ENCODE data around the gene GPC6.
A peak's percentile ranks its signal among the peaks of the same experiment; 100 is the strongest.
"Not testable (repeated sequence)": the region's sequence is repeated elsewhere in the genome, so short reads cannot be mapped to it uniquely, and the experiment has no call there.

Gene GPC6

DNA sequence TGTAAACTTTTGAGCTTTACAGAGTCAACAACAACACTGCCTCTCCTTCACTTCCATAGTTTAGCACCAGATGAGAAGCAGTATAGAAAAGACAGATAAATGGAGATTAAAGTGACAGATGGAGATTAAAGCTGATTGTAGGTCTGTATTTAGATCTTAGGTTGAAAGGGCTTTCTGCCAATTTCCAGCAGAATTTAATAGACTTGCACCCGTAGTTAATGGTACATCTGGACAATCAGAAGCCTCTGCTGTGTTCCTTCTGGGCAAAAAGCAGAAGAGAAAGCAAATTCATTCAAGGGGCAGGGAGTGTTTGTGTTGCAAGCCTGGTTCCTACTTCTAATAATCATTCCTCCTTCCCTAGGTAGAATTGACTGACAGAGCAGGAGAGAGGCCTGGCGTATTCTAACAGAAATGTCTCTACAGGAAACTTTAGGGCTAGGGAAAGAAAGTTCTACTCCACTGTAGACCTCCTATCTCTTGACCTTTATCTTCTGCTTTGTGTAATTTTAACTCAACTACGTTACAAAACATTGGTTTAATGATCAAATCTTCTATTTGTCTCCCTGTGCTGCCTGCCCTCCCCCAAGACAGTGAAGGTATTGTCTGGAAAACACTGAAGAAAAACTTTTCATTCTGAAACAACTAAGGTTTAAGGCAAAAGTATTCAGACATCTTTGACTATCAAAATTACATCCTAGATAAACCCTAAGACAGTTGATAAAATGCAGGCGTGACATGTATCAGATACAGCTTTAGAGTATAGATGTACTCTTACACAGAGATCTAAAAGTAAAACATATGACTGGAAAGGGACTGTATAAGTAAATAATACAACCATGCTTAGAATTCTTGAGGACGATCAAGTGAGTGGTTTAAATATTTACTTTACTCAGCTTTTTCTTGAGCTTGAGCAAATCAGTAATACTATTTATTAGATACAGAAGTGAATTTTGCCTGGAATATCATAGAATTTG, 44.4 kb downstream of the GPC6 start:
- DNase-seq: no peak

GRCh38 chr13:93279982-93280381, 53.4 kb downstream of the GPC6 start:
- no peak for DNase-seq

DNA sequence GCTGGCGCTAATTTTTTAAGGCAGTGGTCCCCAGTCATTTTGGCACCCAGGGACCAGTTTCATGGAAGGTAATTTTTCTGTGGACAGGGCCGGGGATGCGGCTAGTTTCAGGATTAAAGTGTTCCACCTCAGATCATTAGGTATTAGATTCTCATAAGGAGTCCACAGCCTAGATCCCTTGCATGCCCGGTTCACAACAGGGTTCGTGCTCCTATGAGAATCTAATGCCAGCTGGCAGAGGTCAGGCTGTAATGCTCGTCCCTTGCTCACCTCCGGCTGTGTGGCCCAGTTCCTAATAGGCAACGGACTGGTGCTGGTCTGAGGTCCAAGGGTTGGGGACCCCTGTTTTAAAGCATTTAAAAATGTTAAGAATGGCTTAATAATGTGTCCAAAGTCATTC, 54.1 kb downstream of the GPC6 start:
- no peak for DNase-seq

DNA sequence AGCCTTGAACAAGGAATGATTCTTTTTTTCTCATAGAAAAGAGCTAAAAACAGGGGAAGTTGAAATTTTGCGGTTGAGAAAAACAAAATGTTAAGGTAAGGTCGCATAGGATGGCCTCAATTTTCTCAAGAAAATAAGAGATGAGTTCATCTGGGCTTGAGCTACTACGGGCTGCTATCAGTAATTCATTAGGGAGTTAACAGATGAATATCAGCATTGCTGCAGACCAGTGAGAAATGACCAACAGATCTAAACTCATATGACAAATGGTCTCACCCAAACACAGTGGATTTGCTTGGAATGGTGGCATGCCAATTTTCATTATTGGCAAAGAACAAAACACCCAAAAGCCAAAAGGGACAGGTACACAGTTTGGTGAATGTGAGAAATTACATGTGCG, 56.6 kb downstream of the GPC6 start:
- no peak for DNase-seq

DNA sequence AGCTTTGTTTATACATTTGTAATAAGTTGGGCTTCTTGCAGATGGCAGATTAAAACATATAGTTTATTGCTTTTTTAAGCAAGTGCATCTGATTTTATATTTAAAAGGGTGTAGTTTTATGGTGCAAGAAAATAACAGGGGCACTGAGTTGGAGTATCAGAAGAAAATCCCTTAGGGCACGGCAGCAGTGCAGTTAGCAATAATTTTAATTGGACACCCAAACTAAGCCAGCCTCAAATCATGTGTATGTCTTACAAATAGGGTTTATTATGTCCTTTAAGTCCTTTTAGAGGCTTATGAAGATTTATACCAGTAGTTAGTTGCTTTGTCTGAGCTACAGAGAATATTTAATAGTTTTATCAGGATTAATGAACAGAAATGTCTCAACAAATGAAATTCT, 57.5 kb downstream of the GPC6 start:
- no peak for DNase-seq

- no peak for DNase-seq
These were observed 59.4 kb downstream of the GPC6 start for GRCh38 chr13:93286047-93286446.

GRCh38 chr13:93289053-93289452, 62.4 kb downstream of the GPC6 start:
- DNase-seq: no peak

DNA sequence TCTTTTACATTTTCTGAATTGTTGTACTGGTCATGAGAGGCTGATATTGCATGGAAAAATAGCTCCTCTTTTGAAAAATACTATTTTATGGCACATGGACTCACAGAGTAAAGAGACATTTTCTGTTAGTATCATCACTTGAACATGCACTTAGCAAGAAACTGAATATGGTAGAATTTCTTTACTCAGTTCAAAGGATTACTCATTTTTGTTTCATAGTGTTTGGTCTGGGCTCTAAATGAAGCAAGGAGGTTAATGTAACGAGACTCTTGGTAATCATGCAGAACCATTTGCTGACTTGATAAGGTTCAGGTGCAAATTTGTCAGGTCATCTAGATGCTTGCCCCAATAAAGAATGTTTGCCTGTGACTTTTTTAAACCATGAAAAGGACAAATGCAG, 63.2 kb downstream of the GPC6 start:
- DNase-seq: no peak

- DNase-seq: no peak
These were observed 63.9 kb downstream of the GPC6 start for GRCh38 chr13:93290503-93290902.

- no peak for DNase-seq
These were observed 65.8 kb downstream of the GPC6 start for GRCh38 chr13:93292366-93292765.

GRCh38 chr13:93293710-93294109, 67.1 kb downstream of the GPC6 start:
- no peak for DNase-seq

DNA sequence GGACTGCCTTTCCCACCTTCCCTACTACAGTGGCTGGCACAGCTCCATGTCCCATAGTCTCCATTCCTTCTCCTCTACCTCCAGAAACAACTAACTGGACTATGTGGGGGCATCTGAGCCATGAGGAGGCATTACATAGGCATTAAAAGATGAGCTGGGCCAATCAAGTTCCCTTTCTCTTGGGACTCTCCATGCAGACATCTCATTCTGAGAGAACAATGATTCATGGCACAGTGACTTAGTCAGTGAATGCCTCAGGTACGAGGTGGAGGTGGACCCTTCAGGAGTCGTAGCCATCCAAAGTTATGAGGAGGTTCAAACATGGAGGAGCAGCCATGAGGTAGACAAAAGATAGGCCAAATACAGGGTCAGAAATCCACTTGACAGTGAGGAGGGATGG, 70.0 kb downstream of the GPC6 start:
- no peak for DNase-seq

DNA sequence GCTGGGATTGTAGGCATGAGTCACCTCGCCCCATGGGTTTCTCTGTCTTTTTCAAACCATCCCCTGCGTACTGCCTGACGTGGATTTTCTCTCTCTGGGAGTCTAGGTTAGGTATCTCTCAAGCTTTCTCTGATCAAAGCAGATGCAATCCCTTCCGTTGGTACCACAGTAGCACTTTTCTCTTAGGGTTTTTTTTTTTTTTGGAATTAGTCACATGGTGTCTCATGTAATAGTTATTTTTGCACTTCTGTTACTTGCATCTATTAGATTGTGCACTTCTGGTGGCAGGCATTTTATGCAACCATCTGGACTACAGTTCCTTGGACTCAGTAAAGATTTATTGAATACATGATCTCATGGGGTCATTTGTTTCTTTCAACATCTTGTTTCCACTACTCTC, 72.1 kb downstream of the GPC6 start:
- DNase-seq: no peak

GRCh38 chr13:93304134-93304533, 77.5 kb downstream of the GPC6 start:
- DNase-seq: no peak

GRCh38 chr13:93304868-93305613, 78.4 kb downstream of the GPC6 start:
- DNase-seq: no peak

DNA sequence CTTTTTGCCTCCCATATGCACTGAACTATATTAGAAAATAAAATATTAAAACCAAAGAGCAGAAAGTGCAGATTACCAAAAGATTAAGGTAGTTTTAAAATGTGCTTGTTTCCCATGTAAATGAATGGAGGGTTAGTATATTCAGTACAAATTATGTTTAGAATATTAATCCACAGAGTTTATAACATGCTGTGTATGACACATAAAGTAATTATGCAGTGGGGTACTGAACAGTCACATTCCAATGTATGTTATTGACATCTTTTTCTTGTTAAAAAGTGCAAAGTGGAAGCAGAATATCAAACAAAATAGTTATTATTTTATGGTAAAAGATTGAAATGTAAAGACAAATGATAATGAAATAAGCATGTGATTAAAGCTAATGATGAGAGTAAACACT, 79.3 kb downstream of the GPC6 start:
- DNase-seq: no peak

- DNase-seq: no peak
These were observed 80.5 kb downstream of the GPC6 start for GRCh38 chr13:93307136-93307535.

DNA sequence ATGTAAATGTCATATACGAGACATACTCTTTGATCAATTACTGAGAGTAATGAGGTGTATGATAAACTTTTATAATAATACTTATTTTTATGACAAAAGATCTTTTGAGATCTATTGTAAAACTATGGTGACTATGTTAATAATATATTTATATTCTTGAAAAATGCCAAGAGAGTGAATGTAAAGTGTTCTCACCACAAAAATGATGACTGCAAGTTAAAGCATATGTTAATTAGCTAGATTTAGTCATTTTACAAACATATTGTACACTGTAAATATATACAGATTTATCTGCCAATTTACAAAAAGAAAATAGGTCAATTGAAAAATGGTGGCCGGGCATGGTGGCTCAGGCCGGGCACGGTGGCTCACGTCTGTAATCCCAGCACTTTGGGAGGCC, 81.0 kb downstream of the GPC6 start:
- no peak for DNase-seq

- DNase-seq: no peak
These were observed 83.4 kb downstream of the GPC6 start for GRCh38 chr13:93309886-93310523.

- DNase-seq: no peak
These were observed 90.2 kb downstream of the GPC6 start for GRCh38 chr13:93316841-93317240.

DNA sequence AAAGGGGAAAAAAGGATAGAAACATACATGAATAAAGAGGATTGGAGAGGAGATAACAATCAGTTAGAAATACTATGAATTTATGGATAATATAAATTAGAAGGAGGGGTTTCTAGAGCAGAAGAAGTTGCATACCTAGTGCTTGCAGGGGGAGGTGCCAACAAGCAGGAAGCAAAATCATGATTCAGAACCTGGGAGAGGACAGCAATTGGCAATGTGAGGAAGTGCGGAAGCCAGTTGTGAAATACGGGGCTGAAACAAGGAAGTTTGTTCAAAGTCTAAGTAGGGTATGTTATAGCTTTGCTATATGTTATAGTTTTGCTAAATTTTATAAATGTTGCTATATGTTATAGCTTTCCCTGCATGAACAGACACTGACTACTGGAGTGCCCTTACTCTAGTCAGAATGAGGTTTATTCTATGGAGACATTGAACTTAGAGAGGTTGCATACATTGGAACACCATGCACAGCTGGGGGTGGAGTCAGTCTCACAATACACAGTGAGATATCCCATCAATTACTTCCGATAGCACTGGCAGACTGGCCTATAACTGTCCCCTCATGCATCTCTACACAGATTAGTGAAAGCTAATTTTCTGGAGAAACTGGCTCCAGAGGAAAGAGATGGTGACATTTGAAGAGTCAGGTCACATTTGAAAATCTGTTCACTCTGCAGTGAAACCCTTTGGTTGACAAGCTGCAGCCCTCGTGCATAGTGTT, 92.1 kb downstream of the GPC6 start:
- DNase-seq: peak; percentile 46 to 61

DNA sequence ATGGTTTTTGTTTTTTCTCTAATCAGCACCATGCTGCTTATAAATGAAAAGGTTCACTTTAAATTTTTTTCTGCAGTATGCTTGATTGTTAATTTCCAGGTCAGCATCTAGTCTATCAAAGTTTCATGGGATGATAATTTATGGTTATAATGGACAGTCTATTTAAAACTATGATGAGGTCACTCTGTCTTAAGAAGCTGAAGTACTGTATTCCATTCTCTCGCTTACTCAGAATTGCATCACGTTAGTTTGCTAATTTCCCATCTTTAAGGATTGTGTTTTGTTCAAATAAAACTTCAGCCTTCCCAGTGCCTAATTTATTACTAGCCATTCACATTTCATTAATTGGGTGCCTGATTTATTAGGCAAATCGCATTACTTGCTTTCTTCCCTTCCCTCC, 94.3 kb downstream of the GPC6 start:
- no peak for DNase-seq

GRCh38 chr13:93323880-93324279, 97.3 kb downstream of the GPC6 start:
- DNase-seq: not testable (repeated sequence)

All from AML-193 (cell line).